ENCODE measurements around the gene DOCK8. TPM values are rescaled to one million over a fixed set of nuclear protein-coding genes. Genes with fewer than 3 reads are reported as not detected.

The DOCK8 gene
- total and polyA plus RNA-seq, 10 of the 15 experiments (the other 5 are each of a cell fraction or from before 2014, with no cell fraction given): 35.4 to 100 (median 44.7) TPM

- H3K9me3 ChIP-seq (replicated peaks; ENCODE audit: control insufficient read depth, insufficient read depth, low read length): no peaks in the 10 kb centered on the region
- SMC1A ChIA-PET (ENCODE audit: uncharacterized antibody, unreplicated experiment): interaction anchor here (0.7 kb wide), 1 partner anchor 7 kb away, joined by 3 read pairs; no protein-coding TSS in a partner anchor
- WGBS (ENCODE audit: insufficient coverage, insufficient replicate concordance, low lambda C conversion rate, missing lambda C conversion rate): 66% methylated on average over 3 of the region's 3 CpGs
- POLR2A ChIA-PET: no interaction called here
- no peak overlapping the region; the same call in 1 of the 2 replicates for H3K4me2 ChIP-seq (ENCODE audit: control insufficient read depth, insufficient read depth)
- no peak for TF ChIP-seq WRNIP1 (IDR thresholded peaks at IDR 0.05; ENCODE audit: borderline replicate concordance, low read depth, low read length)
- no peak for TF ChIP-seq PBX3 (IDR thresholded peaks at IDR 0.05; ENCODE audit: insufficient replicate concordance, low read depth, low read length)
- no peak for TF ChIP-seq USF1 (IDR thresholded peaks at IDR 0.05; ENCODE audit: borderline replicate concordance, extremely low read length, insufficient read depth, low read depth, low read length)
- no peak for TF ChIP-seq IKZF2 (IDR thresholded peaks at IDR 0.05)
- no peak for TF ChIP-seq HDAC2 (IDR thresholded peaks at IDR 0.05)
- no peak for TF ChIP-seq PAX8 (IDR thresholded peaks at IDR 0.05)
- TF ChIP-seq SIX5 (IDR thresholded peaks at IDR 0.05; ENCODE audit: low read depth, low read length, severe bottlenecking): no peak
- TF ChIP-seq KAT2A (conservative IDR thresholded peaks at IDR 0.05; ENCODE audit: control insufficient read depth, low read depth, low read length): no peak
- TF ChIP-seq IRF4 (IDR thresholded peaks at IDR 0.05; ENCODE audit: low read depth, low read length): no peak
- no peak for TF ChIP-seq KLF5 (IDR thresholded peaks at IDR 0.05; ENCODE audit: partially characterized antibody)
- no peak for TF ChIP-seq NR2C2 (IDR thresholded peaks at IDR 0.05; ENCODE audit: borderline replicate concordance, control insufficient read depth, insufficient read length, low read depth)
- no peak for TF ChIP-seq PML (IDR thresholded peaks at IDR 0.05; ENCODE audit: low read length)
- no peak for TF ChIP-seq SUZ12 (IDR thresholded peaks at IDR 0.05; ENCODE audit: unreplicated experiment)
- TF ChIP-seq GATAD2B (conservative IDR thresholded peaks at IDR 0.05; ENCODE audit: low read depth): no peak
- no peak for TF ChIP-seq IRF5 (IDR thresholded peaks at IDR 0.05; ENCODE audit: borderline replicate concordance)
- no peak for TF ChIP-seq ZNF217 (IDR thresholded peaks at IDR 0.05)
- no peak overlapping the region for H3K27ac ChIP-seq (ENCODE audit: control insufficient read depth, insufficient read depth)
- no peak for DNase-seq (ENCODE audit: low read depth, low spot score)
- intact Hi-C loops (cut with micrococcal nuclease; ENCODE audit: unreplicated experiment): no loop called here
- CTCF ChIA-PET: no interaction called here
- no TSS peak for BruUV-seq (replicated peaks)
- FAIRE-seq: no peak
- no peak overlapping the region for H3K4me3 ChIP-seq
- ATAC-seq: no peak
- RAD21 ChIA-PET (ENCODE audit: unreplicated experiment): no interaction called here
- H4K20me1 ChIP-seq (ENCODE audit: control insufficient read depth, insufficient read depth): no peaks in the 10 kb centered on the region
- in situ Hi-C loops (cut with MboI): no loop called here
- H2AFZ ChIP-seq (ENCODE audit: control insufficient read depth, low read depth, low read length): peak overlapping the region; percentile 9; the same call in 1 of the 2 replicates
- no peaks in the 10 kb centered on the region for H3K36me3 ChIP-seq (ENCODE audit: control insufficient read depth in 2 of 2, insufficient read depth in 2 of 2, low read length in 1 of 2)
- peaks cover 4% of the 10 kb centered on the region; the same call in 1 of the 2 replicates for H3K4me1 ChIP-seq (ENCODE audit: control insufficient read depth, insufficient read depth, low read length)
- no peaks in the 10 kb centered on the region for H3K79me2 ChIP-seq (ENCODE audit: control insufficient read depth, insufficient read depth, low read length)
- H3K9ac ChIP-seq (ENCODE audit: control insufficient read depth, insufficient read depth, low read length): no peak overlapping the region
- H3K27me3 ChIP-seq (replicated peaks in 1 of 2; ENCODE audit: control insufficient read depth in 2 of 2, insufficient read depth in 2 of 2, low read length in 1 of 2): no peaks in the 10 kb centered on the region; a peak in 2 of 4 replicates
Observed at GRCh38 chr9:223152-223551, 8.5 kb downstream of the DOCK8 start.

All from GM12878 (cell line).